ENCODE data around the gene PHOSPHO2. TPM values are rescaled to one million over a fixed set of nuclear protein-coding genes. Genes with fewer than 3 reads are reported as not detected.

The PHOSPHO2 gene
- total RNA-seq, 4 donors from 2014 or later: 4.4 to 10.7 (median 6.7) TPM

GRCh38 chr2:169711751-169712509, 17.7 kb downstream of the PHOSPHO2 start:
- ATAC-seq: no peak
- Histone ChIP-seq H3K27ac (no peak overlapping the region), H3K4me1 (peaks cover 0 to 25% (median 22%) of the 10 kb centered on the region in 3 donors), H3K27me3 (no peaks in the 10 kb centered on the region), H3K4me3 (no peak overlapping the region), H3K36me3 (no peaks in the 10 kb centered on the region), H3K9me3 (no peaks in the 10 kb centered on the region)
- whole genome bisulfite sequencing, 2 donors (ENCODE audit: low coverage in 1 of 2): 60 to 61% methylated on average over 1 to 3 of the region's 7 CpGs
- TF ChIP-seq POLR2AphosphoS5 (IDR thresholded peaks at IDR 0.05): no peak
- TF ChIP-seq EP300 (IDR thresholded peaks at IDR 0.05): no peak
- TF ChIP-seq, protein P1, sequence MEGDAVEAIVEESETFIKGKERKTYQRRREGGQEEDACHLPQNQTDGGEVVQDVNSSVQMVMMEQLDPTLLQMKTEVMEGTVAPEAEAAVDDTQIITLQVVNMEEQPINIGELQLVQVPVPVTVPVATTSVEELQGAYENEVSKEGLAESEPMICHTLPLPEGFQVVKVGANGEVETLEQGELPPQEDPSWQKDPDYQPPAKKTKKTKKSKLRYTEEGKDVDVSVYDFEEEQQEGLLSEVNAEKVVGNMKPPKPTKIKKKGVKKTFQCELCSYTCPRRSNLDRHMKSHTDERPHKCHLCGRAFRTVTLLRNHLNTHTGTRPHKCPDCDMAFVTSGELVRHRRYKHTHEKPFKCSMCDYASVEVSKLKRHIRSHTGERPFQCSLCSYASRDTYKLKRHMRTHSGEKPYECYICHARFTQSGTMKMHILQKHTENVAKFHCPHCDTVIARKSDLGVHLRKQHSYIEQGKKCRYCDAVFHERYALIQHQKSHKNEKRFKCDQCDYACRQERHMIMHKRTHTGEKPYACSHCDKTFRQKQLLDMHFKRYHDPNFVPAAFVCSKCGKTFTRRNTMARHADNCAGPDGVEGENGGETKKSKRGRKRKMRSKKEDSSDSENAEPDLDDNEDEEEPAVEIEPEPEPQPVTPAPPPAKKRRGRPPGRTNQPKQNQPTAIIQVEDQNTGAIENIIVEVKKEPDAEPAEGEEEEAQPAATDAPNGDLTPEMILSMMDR (IDR thresholded peaks at IDR 0.05): no peak
- no peak for TF ChIP-seq POLR2A (IDR thresholded peaks at IDR 0.05)

GRCh38 chr2:169712791-169713227, 18.5 kb downstream of the PHOSPHO2 start:
- Histone ChIP-seq H3K4me3 (no peak overlapping the region), H3K4me1 (peaks cover 0 to 31% (median 25%) of the 10 kb centered on the region in 3 donors), H3K27ac (no peak overlapping the region), H3K27me3 (no peaks in the 10 kb centered on the region), H3K9me3 (no peaks in the 10 kb centered on the region), H3K36me3 (no peaks in the 10 kb centered on the region)
- WGBS, 2 donors (ENCODE audit: low coverage in 1 of 2): 75% methylated on average over 2 of the region's 9 CpGs; no CpG with 5 or more reads in 1 of the 2 donors
- ATAC-seq: no peak
- TF ChIP-seq, protein P1 (IDR thresholded peaks at IDR 0.05): no peak
- TF ChIP-seq POLR2A (IDR thresholded peaks at IDR 0.05) (no peak), EP300 (IDR thresholded peaks at IDR 0.05) (no peak), POLR2AphosphoS5 (IDR thresholded peaks at IDR 0.05) (no peak)

GRCh38 chr2:169713331-169713730, 19.1 kb downstream of the PHOSPHO2 start:
- H3K36me3 ChIP-seq: no peaks in the 10 kb centered on the region
- peaks cover 0 to 31% (median 25%) of the 10 kb centered on the region in 3 donors for H3K4me1 ChIP-seq
- H3K27me3 ChIP-seq: no peaks in the 10 kb centered on the region
- WGBS, 2 donors (ENCODE audit: low coverage in 1 of 2): 100% methylated on average over 1 of the region's 3 CpGs; no CpG with 5 or more reads in 1 of the 2 donors
- no peak overlapping the region for H3K4me3 ChIP-seq
- no peak overlapping the region for H3K27ac ChIP-seq
- no peaks in the 10 kb centered on the region for H3K9me3 ChIP-seq
- TF ChIP-seq POLR2A (IDR thresholded peaks at IDR 0.05) (no peak), EP300 (IDR thresholded peaks at IDR 0.05) (no peak), POLR2AphosphoS5 (IDR thresholded peaks at IDR 0.05) (no peak)
- TF ChIP-seq, protein P1 (IDR thresholded peaks at IDR 0.05): no peak
- ATAC-seq: no peak

DNA sequence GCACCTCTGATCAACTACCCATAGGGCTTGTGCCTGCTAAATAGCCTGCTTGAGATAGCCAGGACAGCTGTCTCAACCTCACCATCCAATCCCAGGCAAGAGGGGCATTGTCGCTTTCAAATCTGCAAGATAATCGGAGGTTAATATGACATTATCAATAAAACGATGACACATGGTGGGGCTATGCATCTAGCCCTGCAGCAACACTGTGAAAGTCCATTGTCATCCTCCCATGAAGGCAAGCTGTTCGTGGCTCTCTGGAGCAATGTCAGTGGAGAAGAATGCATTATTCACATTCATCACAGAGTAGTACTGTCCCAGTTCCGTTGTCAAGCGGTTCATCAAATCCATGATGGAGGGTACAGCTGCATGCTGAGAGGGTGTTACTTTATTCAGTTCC, 20.4 kb downstream of the PHOSPHO2 start:
- Histone ChIP-seq H3K27ac (no peak overlapping the region), H3K36me3 (no peaks in the 10 kb centered on the region), H3K27me3 (no peaks in the 10 kb centered on the region), H3K4me1 (peaks cover 0 to 31% (median 25%) of the 10 kb centered on the region in 3 donors), H3K9me3 (no peaks in the 10 kb centered on the region), H3K4me3 (no peak overlapping the region)
- WGBS, 2 donors (ENCODE audit: low coverage in 1 of 2): 80% methylated on average over 1 to 5 of the region's 6 CpGs
- no peak for ATAC-seq
- no peak for TF ChIP-seq EP300 (IDR thresholded peaks at IDR 0.05)
- TF ChIP-seq, protein P1 (IDR thresholded peaks at IDR 0.05): no peak
- no peak for TF ChIP-seq POLR2AphosphoS5 (IDR thresholded peaks at IDR 0.05)
- TF ChIP-seq POLR2A (IDR thresholded peaks at IDR 0.05): no peak
